CD4-positive, alpha-beta T cell treated with Interleukin-6 at 100 ng/mL for 8 hours (primary cell): Measurements from ENCODE around the gene RNASE8.

Experiments
- DNase-seq: peaks from one replicate; pipeline ENCODE4 v3.0.0-alpha.2; 2020; ENCODE audit warnings: mixed read lengths, low spot score

Gene RNASE8

DNA sequence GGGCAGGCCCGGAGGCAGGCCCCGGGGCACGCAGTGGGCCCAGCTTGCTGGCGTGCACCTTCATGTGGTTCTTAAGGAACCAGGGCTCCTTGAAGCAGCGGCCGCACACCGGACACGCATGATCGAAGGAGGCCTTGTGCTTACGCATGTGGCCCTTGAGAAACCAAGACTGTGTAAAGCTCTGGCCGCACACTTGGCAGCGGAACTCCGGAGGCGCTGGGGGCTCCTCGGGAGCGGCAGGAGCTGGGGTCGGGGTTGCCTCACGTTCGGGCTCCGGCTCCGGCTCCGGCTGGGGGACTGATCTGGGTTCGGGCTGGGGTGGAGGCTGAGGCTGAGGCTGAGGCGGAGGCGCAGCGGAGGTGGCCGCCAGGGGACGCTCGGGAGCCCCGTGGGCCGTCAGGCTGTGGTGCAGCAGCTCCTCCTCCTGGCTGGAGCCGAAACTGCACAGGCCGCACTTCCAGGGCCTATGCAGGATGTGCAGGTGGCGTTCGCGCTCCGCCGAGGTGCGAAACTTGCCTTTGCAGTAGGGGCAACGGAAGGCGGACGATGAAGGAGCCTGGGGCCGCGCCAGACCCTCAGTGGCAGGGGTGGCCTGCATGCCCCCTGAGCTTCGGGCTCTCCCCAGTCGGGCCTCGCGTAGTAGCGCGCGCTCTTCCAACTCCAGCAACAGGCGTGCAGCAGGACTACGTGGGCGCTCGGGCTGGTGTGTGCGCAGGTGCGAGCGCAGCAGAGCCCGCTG is 34.8 kb downstream of the RNASE8 start:
- peak; percentile 88 for DNase-seq

DNA sequence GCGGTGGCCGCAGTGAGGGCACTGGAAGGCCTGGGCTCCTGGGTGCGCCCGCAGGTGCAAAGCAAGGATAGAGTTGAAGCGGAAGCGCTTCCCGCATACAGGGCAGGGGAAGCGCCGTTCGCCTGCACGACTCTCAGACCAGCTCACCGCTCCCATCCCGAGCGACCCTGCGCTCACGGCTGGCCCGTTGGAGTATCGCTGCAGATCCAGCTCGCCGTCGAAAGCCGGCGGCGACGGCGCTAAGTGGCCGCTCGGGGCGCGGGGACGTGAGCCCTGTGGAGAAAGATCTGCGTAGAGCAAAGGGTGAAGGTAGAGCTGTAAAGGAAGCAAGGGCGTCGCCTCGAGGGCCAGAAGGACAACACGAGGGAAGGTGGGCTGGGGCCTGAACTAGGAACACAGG is 35.4 kb downstream of the RNASE8 start:
- no peak for DNase-seq

DNA sequence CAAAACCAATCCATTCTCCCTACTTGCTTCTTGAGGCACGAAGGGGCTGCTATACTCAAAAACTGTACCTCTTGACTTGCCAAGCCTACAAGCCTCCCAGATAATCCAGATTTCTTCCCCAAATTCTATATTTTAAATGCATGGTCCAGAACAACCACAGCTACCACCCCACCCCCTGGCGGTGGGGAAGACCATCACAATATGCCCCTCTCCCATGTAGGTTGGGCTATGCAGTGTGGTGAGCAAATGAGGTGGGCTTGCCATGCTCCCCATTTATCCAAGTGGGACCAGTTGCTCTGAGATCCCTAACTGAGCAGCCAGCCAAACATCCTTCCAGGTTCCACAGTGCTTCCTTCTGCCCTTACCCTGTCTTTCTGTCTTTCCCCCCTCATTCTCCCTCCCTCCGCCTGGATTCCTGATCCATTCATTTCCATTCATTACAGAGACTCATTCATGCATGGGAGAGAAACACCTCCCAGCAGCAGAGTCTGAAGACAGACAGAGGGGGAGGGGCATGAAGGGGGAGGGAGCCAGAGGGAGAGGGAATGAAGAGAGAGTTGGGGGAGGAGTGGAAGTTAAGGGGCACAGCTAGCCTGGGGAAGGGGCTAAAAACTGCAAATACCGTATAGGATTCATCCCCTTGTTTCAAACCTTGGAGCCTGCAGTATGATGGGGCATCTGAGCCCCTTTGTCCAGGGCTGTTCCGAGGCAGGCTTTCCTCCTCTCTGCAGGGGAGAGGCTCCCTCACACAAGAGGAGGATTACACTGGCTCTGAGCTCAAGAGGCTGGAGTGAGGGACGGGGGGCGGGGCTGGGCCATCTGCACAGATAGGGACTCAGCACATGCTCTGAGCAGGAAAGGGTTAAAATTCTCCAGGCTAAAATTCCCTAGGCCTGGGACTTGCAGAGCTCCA is 36.4 kb downstream of the RNASE8 start:
- DNase-seq = no peak

DNA sequence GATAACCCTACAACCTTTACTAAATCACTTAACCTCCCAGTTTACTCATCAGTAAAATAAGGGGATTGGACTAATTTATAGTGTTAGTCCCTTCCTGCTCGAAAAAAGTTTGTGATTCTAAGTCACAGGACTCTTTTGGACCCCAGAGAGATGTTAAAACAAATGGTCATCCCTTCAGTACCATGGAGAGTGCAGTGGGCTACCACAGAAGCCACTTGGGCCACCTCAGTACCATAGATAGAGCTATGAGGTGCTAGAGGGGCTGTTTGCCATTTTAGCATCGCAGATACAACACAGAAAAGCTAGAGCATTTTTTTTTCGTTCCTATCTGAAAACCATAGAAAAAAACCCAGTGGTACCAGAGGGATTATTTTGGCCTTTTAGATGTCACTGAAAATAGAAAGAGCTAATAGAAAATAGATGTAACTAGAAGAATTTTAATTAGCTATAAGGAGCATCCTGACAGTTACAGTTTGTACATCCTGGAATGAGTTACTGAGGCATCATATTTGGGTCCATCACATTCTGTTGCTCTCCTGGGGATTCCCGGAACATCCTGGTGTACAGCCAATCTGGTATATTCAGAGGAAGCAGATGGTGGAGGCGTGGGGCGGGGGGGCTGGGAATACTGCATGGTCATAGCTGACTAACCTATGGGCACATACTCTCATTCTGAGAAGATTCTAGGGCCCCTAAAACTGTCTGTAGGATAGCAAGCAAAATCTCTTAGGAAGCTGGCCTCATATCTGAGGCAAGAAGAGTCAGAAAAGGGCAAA is 38.0 kb downstream of the RNASE8 start:
- DNase-seq = no peak

DNA sequence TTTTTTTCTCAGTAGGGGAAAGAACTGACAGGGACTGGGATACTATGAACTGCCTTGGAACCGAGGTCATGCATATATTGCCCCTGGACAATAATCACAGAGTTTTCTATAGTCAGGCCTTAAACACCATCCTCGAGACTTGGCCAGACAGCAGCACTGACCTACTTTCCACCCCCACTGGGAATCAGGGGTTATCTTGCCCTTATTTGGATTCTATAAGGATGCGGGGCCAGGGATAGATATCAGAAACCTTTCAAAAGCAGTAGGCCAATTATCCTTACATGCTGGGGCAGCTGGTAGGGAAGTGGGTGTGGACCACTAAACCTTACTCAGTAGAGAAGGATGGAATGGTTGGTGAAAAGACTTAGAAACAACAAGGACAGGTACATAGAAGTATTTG is 38.8 kb downstream of the RNASE8 start:
- DNase-seq = no peak

DNA sequence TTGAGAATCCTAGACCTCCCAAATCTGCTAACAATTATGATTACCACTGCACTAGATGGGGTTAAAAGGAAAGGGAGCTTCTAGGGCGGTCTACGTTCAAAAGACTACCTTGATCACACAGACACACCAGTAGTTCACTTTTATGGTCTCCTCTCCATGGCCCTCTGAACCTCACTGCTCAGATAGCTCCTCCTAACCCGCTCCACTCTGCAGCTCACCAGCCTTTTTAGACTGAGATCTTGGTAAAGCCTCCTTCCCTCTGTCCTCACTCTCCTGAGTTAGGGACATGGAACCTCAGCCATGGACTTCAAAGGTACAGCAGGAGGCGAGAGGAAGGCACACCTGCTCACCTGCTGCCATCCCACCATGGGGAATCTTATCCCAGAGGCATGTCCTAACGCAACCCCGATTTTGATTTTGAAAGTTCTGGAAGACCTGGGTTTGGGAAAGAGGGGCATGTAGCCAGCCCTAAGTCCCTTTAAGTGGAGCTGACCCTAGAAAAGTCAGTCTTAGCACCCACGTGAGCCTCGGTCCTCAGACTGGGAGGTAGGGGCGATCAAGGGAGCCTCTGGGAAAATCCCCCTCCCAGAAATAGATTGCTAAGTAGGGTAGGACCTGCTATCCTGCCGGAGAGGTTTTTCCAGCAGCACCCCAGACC is 39.5 kb downstream of the RNASE8 start:
- DNase-seq = no peak

DNA sequence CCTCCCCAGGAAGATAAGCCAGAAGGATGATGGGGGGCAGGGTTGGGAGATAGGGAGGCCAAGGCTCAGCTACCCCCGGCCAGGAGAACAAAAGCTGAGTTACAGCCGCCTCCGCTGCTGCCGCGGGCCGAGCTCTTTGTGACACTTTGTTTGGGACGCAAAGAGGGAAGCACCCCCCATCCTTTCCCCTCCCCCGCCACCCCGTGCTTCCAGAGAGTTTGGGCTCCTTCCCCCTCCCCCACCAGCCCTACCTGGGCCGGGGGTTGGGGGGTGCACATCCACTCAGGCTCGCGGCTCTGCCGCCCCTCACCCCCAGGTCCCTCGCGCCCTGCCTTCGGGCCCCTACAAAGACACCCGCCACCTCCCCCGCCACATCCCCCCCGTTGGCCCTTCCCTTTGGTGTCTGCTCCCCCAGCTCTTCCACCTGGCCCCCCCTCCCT is 40.0 kb downstream of the RNASE8 start:
- no peak for DNase-seq

DNA sequence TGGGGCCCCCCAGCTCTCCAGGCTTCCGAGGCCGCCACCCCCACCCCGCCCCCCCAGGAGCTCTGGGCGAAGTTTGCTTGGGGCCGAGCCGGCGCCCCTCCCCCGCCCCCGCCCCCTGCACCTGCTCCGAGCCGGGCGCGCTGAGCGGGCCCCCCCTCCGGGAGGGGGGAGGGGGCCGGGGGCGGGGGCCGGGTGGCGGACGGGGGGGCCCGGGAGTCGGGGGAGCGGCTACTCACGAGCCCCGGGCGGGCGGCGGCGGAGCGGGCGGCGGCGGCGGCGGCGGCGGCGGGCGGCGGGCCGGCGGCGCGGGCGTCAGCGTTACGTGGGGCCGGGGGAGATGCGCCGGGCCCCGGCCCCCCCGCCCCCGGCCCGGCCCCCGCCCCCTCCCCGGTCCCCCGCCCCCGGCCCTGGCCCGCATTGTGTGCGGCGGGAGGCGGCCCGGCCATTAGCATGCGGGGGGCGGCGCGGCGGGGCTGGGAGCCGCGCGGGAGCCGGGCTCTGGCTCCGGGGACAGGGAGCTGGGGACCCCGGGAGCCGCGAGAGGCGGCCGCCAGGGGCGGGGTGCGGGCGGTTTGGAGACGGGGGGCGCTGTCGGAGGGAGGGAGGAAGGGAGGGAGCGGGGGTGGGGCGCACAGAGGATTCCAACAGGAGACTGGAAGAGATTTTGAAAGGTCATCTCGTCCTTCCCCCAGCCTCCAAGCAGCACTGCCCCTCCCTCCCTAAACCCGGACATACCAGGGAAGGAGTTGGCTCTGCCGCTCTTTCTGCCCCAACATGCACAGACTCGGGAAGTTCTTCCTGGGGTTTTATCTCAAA is 40.7 kb downstream of the RNASE8 start, which contains the start of gene ZNF219:
Gene ZNF219, minus strand, starts transcription at position 580 of the 816 bp plus-strand sequence. CDS start 5,064 bp downstream, outside the sequence.
- DNase-seq = peak; percentile 8

DNA sequence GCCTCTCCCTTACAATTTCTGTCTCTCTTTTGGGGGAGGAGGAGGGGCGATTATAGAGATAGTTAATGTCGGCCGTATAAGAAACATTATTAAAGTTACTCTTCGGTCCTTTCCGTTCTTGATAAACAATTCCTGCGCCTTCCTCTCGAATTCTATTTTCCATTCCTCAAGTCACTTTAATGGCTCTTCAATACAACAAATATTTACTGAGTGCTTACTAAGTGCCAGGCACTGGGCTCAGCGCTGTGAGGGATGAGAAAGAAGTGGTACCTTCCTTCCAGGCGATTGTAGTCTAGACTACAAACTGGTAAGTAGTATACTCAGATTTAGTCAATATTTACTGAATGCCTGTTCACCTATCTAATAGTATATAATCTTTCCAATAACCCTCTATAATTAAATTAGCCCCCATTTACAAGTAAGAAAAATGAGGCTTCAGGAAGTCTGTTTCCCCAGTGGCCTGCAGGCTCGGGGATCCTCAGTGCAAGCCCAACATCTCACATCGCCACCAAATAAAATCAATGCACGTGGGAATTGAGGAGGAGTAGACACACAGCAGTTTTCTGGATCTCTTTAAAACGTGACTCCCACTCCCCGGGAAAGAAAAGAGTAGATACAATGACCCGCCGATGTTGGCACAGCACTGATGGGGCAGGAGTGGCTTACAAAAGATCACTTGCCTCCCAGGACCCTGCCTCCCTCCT is 41.4 kb downstream of the RNASE8 start:
- DNase-seq = no peak

DNA sequence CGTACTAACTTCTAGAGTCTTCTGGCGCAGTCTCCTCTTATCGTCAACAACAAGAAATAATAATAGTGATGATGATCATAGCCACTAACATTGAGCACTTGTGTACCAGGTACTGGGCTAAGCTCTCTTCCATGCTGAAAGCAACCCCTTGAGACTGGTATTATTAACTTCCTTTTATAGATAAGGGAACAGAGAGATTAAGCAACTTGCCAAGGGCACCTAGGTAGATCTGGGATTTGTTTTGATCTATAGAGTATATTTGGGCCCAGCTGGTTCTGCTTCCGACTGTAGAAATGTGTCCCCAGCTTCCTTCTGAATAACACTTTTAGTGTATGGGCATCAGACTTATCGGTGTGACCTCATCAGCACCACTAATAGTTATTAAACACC is 42.0 kb downstream of the RNASE8 start:
- DNase-seq = no peak

DNA sequence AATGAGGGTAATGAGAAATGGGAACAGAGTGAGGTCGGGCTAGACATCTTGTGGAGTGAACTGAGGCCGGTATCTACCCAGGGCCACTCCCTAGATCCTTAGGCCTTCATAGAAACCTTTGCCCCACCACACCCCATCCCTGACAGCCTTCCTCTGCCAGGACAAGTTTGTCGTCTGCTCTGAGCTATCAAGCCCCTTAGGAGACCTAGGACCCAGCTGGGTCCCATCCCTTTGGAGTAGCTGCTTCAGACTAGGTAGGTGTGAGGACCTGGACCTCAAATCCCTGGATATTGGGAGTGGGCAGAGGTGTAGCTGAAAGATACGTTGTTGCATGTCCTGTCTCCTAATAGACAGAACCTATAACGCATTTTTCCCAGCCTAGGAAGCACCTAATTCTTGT is 43.3 kb downstream of the RNASE8 start, which contains the start of gene TMEM253:
Gene TMEM253, plus strand, starts transcription at position 136 of the 400 bp plus-strand sequence. CDS start 278 bp downstream, outside the sequence.
- no peak for DNase-seq

DNA sequence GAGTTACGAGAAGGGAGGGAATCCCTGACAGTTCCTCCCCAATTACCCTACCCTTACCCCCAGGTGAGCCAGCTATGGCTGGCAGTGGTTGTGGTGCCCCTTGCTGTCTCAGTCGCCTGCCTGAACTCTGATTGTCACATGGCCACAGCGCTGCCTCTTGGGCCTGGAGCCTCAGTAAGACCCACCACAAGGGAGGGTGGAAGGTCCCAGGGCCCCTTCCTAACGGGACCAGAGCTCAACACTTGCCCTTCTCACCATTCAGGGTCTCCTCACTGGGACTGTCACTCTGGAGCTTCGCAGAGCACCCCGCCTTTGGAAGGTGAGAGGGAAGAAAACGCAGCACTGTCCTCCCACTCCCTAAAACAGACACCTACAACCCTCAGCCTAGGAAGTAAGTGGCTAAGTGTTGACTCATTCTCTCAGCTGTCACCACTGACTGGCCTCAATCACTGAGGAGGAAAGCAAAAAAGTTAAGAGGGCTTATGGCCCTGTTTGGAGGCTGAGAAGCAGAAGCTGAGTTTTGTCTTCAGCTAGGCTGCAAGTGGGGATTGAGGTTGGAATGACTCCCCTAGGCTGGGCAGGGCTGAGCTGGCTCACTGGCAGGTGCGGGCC is 44.3 kb downstream of the RNASE8 start:
- DNase-seq = no peak

DNA sequence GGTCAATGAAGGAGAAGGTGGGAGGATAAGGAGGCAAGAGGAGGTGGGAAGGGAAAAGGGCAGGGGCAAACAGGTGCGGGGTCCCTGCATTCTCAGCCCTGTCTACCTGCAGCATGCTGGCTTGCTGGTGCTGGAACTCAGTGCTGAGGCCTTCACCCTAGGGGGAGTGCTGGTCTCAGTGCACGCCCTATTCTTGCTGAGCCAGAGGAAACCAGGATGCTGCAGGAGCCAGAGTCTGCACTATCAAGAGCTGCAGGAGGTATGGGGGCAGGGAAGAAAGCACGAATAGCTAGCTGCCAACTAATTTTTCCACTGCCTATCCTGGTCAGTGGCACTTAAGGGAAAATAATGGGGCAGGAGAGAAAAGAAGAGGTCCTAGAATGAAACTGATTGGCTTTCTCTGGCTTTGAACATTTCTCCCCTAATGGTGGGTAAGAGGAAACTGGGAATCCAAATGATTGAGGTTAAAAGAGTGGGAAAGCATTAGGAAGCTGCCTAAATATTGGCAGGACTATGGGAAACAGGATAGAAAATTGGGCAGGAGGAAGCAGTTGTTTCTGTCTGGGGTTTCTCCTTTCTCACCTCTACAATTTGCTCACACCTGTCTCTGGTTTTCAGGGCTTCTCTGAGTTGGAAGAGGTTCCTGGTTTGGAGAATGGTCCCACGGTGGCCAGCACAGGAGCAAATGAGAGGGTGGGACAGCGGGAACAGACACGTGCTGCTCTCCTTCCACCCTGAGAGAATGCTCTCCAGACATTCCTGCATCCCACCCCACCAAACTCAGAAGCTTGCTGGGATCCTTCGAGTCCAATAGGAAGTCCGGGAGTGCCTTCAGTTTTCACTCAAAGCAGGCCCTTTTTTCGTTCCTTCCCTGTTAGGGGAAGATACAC is 45.1 kb downstream of the RNASE8 start:
- no peak for DNase-seq

DNA sequence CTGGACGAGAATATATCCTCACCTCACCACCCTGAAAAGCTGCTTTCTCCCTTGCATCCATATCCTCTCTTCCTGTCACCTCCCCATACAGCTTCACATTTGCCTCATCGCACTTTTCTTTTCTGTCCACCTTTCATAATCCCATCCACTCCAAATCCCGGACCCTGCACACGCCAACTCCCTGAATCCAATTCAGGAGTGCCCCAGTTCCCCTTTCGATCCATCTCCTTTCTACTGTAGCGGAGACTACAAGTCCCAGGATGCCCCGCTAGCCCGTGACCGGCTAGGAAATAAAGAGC is 45.7 kb downstream of the RNASE8 start:
- DNase-seq = no peak

DNA sequence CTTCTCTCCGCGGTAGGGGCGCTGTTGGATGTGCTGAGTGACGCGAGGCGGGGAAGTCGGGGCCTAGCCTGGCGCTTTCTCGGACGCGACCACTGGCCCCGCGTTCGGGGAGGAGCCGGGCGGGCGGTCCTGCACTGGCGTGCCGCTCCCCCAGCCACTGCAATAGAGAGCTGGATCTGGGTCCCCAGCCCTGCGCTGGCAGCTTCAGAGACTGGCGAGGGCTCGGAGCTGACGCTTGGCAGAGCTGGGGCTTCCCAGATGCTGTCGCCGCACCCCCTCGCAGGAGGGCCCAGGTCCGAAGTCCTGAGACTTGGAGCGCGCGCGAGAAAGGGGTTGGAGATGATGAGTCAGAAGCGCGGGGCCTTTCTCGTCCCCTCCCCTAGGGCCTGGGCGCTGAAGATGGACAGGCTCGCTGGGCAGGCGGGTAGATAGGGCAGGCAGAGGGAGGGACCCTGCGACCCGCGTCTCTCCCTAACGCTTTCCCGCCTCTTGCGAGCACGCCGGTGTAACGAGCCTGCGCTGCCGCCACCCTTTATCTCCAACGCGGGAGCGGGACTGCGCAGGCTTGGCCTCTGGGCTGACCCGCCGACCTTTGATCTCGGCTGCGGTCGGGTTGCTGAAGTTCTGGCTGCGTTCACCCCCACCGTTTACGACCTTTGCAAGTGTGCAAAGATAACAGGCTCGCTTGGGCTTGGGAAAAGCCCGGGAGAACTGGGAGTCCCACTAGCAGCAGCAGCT is 46.3 kb downstream of the RNASE8 start:
- peak; percentile 93 for DNase-seq

DNA sequence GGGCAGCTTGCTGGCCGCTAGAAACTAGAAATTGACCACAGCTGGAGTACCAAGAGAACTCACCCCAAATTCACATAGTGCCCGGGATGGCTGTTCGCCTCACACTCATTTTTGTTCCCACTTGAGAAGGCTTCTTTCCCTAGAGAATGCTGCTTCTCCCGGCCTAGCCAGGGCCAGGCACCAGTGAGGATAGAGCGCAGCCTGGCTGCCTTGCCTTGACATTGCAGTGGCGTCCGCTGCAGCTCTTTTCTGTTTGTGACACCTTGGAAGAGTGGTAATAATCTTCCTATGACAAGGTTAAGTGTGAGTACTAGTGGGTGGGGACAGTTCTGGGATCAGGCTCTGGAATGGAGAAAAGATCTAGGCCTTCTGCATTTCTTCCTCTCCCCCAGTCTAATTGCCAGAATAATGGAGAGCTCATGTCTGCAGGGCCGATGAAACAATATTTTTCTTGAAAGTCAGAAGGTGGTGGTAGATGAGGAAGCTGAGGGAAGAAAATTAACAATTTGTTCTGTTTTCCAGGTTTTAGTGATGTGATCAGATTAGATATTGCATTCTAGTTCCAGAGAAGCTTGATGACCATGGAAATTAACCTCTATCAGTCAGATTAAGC is 46.9 kb downstream of the RNASE8 start:
- peak; percentile 58 for DNase-seq

DNA sequence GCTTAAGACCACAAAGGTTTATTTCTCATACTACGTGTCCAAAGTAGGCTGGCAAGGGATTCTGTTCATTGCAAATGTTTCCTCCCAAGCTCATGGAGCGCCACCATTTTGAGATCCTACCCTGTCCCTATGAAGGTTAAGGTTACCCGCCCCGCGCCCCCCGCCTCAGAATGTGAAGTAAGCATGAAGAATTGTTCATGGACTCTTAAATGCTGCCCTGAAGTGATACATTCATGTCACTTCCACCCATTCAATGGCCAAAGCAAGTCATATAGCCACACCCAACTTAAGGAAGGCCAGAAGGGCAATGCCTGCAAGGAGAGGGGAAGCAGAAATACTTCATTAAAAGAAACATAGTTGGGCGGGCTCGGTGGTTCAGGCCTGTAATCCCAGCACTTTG is 47.5 kb downstream of the RNASE8 start:
- no peak for DNase-seq

DNA sequence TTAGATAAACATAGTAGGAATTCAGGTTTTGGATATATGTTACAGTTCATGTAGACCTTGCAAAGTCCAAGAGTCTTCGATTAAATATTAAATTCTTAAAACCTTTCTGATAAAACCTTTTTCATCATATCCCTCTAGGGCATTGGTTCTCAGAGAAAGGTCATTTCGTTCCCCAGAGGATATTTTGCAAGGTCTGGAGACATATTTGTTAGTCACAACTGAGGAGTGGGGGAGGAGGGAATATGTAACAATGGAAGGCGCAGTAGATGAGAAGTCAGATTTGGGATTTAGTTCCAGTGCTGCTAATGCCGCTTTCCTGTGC is 48.5 kb downstream of the RNASE8 start:
- no peak for DNase-seq
